Pancreas (tissue), 10 donors: ENCODE data around the gene SLIT3. TPM values are rescaled to one million over a fixed set of nuclear protein-coding genes. Genes with fewer than 3 reads are reported as not detected.

Source experiments
- ATAC-seq, 4 donors: fragments of 200-7000 bp; cut with Tn5 transposase; one replicate each; pipeline versions ENCODE4 v1.8.0 to v1.9.1; 2020; ENCODE audit warnings: mild to moderate bottlenecking in 4 of 4, moderate library complexity in 4 of 4
- DNase-seq, 6 donors: peaks; one replicate each; pipeline ENCODE4 v3.0.0-alpha.2; 2020
- FAIRE-seq: peaks from 2 replicates; lab custom pipeline; 2012; peaks lifted over from hg19 to GRCh38; lab: Jason Lieb, UNC
- H3K27ac ChIP-seq, 4 donors: fragments of 200-600 bp; sonication (generic); 1 replicate in 3 of 4; 2 replicates in 1 of 4; pipeline versions ENCODE4 v1.5.0 to v1.8.0; 2020
- H3K27me3 ChIP-seq, 4 donors: fragments of 200-600 bp; one replicate each; pipeline ENCODE4 v1.8.0; 2021
- H3K36me3 ChIP-seq, 3 donors: fragments of 200-600 bp; sonication (generic) in 1 of 3; one replicate each; pipeline versions ENCODE4 v1.5.0 to v1.8.0; 2020 to 2021
- H3K4me1 ChIP-seq, 3 donors: fragments of 200-600 bp; one replicate each; pipeline ENCODE4 v1.8.0; 2021
- H3K4me3 ChIP-seq, 4 donors: fragments of 200-600 bp; sonication (generic) in 2 of 4; one replicate each; pipeline versions ENCODE4 v1.5.0 to v1.8.0; 2020 to 2021
- H3K9me3 ChIP-seq, 4 donors: fragments of 200-600 bp; one replicate each; pipeline ENCODE4 v1.8.0; 2021
- CTCF ChIP-seq, 4 donors: fragments of 200-600 bp; sonication (generic) in 3 of 4; IDR thresholded peaks; one replicate each; pipeline versions ENCODE4 v1.5.0 to v1.8.0; 2021; ENCODE audit warnings: antibody characterized with exemption in 4 of 4
- WGBS, 2 donors: extraction: QIAGEN DNeasy Blood & Tissue Kit; methylation state at CpG; one replicate each; pipeline ENCODE4 v1.1.7; 2013; 5-methylcytosine and 5-hydroxymethylcytosine counted together
- intact Hi-C, 3 donors: fragments of 100-400 bp; cut with DNase I; formaldehyde crosslinking; loops; one replicate each; pipeline versions ENCODE4 v1.11.1 to v1.14.2; 2022
- polyA plus RNA-seq, 2 donors: library from polyadenylated mRNA; stranded (reverse); fragments of 200-250 nt; gene quantifications; one replicate each; pipeline ENCODE4 v1.2.3, GENCODE V29; 2013
- total RNA-seq, 6 donors: library from RNA; stranded (reverse); fragmentation: NEBNext Ultra II Directional in 4 of 6; extraction: Animal tissue kit (Norgen Biotek cat#: 25700) in 4 of 6; gene quantifications; one replicate each; pipeline versions ENCODE4 v1.2.1 to v1.2.4, GENCODE V29; 2021 to 2023
- donor health status: healthy with polysubstance abuse.
- donor health status: DM: no; HTN: no; CAD: no; lungs with moderate emphysema.
- donor health status: DM: no; HTN: no; CAD: no.
- donor health status: control.
- donor health status: control.
- donor health status: Bipolar disorder and iron deficiency.
- donor health status: DM: yes; HTN: yes; CAD: no.
- donor health status: DM: no; HTN: no; CAD: no.
- donor health status: DM: no; HTN: no; CAD: no.
- donor health status: DM: yes; HTN: yes; CAD: no.

Gene SLIT3
- total and polyA plus RNA-seq, 8 donors, result 1.1 to 11.4 (median 2.1) TPM

- FAIRE-seq (no peak), DNase-seq (no peak), ATAC-seq (no peak)
- H3K27ac ChIP-seq, result no peak overlapping the region
- no peak overlapping the region for H3K4me3 ChIP-seq
- H3K36me3 ChIP-seq, result no peaks in the 10 kb centered on the region
- intact Hi-C loops, result no loop called here
- H3K4me1 ChIP-seq, result no peaks in the 10 kb centered on the region
- TF ChIP-seq CTCF (IDR thresholded peaks at IDR 0.05), result no peak
- 71 to 82% methylated on average over 4 of the region's 4 CpGs for WGBS, 2 donors
- no peaks in the 10 kb centered on the region for H3K27me3 ChIP-seq
- H3K9me3 ChIP-seq, result no peaks in the 10 kb centered on the region
Observed at GRCh38 chr5:168899264-168899663, 401.7 kb downstream of the SLIT3 start.

- FAIRE-seq, result no peak
- WGBS, 2 donors, result 44 to 66% methylated on average over 7 of the region's 7 CpGs
Observed at GRCh38 chr5:168898247-168898911, 402.6 kb downstream of the SLIT3 start.

GRCh38 chr5:168897387-168898122 is 403.4 kb downstream of the SLIT3 start:
- Histone ChIP-seq H3K9me3 (no peaks in the 10 kb centered on the region), H3K4me1 (no peaks in the 10 kb centered on the region), H3K36me3 (no peaks in the 10 kb centered on the region), H3K27ac (no peak overlapping the region), H3K27me3 (no peaks in the 10 kb centered on the region), H3K4me3 (no peak overlapping the region)
- intact Hi-C loops, result no loop called here
- FAIRE-seq, result no peak
- TF ChIP-seq CTCF (IDR thresholded peaks at IDR 0.05), result no peak
- WGBS, 2 donors, result 59 to 75% methylated on average over 7 to 8 of the region's 8 CpGs
- no peak for ATAC-seq
- no peak for DNase-seq

More at GRCh38 chr5:168898247-168898911, 402.6 kb downstream of the SLIT3 start:
- Histone ChIP-seq H3K27me3 (no peaks in the 10 kb centered on the region), H3K9me3 (no peaks in the 10 kb centered on the region), H3K36me3 (no peaks in the 10 kb centered on the region), H3K27ac (no peak overlapping the region), H3K4me1 (no peaks in the 10 kb centered on the region), H3K4me3 (no peak overlapping the region)
- intact Hi-C loops, result no loop called here
- no peak for TF ChIP-seq CTCF (IDR thresholded peaks at IDR 0.05)
- ATAC-seq, result no peak
- no peak for DNase-seq

- FAIRE-seq, result no peak
- WGBS, 2 donors, result 64 to 68% methylated on average over 5 of the region's 5 CpGs
- Histone ChIP-seq H3K27ac (no peak overlapping the region), H3K4me1 (no peaks in the 10 kb centered on the region), H3K4me3 (no peak overlapping the region), H3K36me3 (no peaks in the 10 kb centered on the region), H3K27me3 (no peaks in the 10 kb centered on the region), H3K9me3 (no peaks in the 10 kb centered on the region)
- intact Hi-C loops, result no loop called here
- ATAC-seq, result no peak
- DNase-seq, result no peak
- no peak for TF ChIP-seq CTCF (IDR thresholded peaks at IDR 0.05)
Observed at GRCh38 chr5:168895295-168896071, 405.5 kb downstream of the SLIT3 start.
